Ishikawa (cell line): ENCODE measurements around the gene RPL35.

Experiments
- CEBPB ChIP-seq: IDR thresholded peaks from 2 replicates; pipeline ENCODE4 v1.6.1; 2012
- CREB1 ChIP-seq: IDR thresholded peaks from 2 replicates; pipeline ENCODE4 v1.6.1; 2012; ENCODE audit warnings: low read depth
- EGR1 ChIP-seq: IDR thresholded peaks from 2 replicates; pipeline ENCODE4 v1.6.1; 2012
- EP300 ChIP-seq: IDR thresholded peaks from 2 replicates; pipeline ENCODE4 v1.6.1; 2012; ENCODE audit warnings: borderline replicate concordance
- FOXM1 ChIP-seq: IDR thresholded peaks from 2 replicates; pipeline ENCODE4 v1.6.1; 2012; ENCODE audit warnings: low read depth, borderline replicate concordance
- MAX ChIP-seq: IDR thresholded peaks from 2 replicates; pipeline ENCODE4 v1.6.1; 2012
- NFIC ChIP-seq: IDR thresholded peaks from 2 replicates; pipeline ENCODE4 v1.6.1; 2012
- RAD21 ChIP-seq: IDR thresholded peaks from 2 replicates; pipeline ENCODE4 v1.6.1; 2012; ENCODE audit warnings: low read depth
- REST ChIP-seq: IDR thresholded peaks from 2 replicates; pipeline ENCODE4 v1.6.1; 2012; ENCODE audit warnings: low read depth, mild to moderate bottlenecking
- TAF1 ChIP-seq: IDR thresholded peaks from 2 replicates; pipeline ENCODE4 v1.6.1; 2012; ENCODE audit warnings: low read depth, mild to moderate bottlenecking
- TCF12 ChIP-seq: IDR thresholded peaks from 2 replicates; pipeline ENCODE4 v1.6.1; 2012; ENCODE audit warnings: low read depth
- TEAD4 ChIP-seq: IDR thresholded peaks from 2 replicates; pipeline ENCODE4 v1.6.1; 2012
- USF1 ChIP-seq: IDR thresholded peaks from 2 replicates; pipeline ENCODE4 v1.6.1; 2012
- YY1 ChIP-seq: IDR thresholded peaks from 2 replicates; pipeline ENCODE4 v1.6.1; 2012; ENCODE audit warnings: low read depth
- ZBTB7A ChIP-seq: IDR thresholded peaks from 2 replicates; pipeline ENCODE4 v1.6.1; 2012; ENCODE audit warnings: low read depth

The RPL35 gene

GRCh38 chr9:124877021-124877782 lies 15.4 kb upstream of the RPL35 start:
- TF ChIP-seq YY1 (no peak), FOXM1 (no peak), CREB1 (no peak)

- no peak for TF ChIP-seq TEAD4
- TF ChIP-seq TAF1: no peak
- TF ChIP-seq FOXM1: no peak
- TF ChIP-seq USF1: no peak
- TF ChIP-seq CEBPB: no peak
- no peak for TF ChIP-seq MAX
- no peak for TF ChIP-seq NFIC
- no peak for TF ChIP-seq EGR1
- TF ChIP-seq EP300: no peak
- no peak for TF ChIP-seq TCF12
- TF ChIP-seq RAD21: no peak
- TF ChIP-seq ZBTB7A: no peak
- no peak for TF ChIP-seq YY1
- no peak for TF ChIP-seq REST
- no peak for TF ChIP-seq CREB1
Measured at GRCh38 chr9:124875501-124875900, 13.7 kb upstream of the RPL35 start.

- no peak for TF ChIP-seq EGR1
- no peak for TF ChIP-seq EP300
- no peak for TF ChIP-seq USF1
- no peak for TF ChIP-seq NFIC
- no peak for TF ChIP-seq FOXM1
- TF ChIP-seq CEBPB: no peak
- TF ChIP-seq MAX: no peak
- TF ChIP-seq TAF1: no peak
- no peak for TF ChIP-seq YY1
- TF ChIP-seq TEAD4: no peak
- TF ChIP-seq REST: no peak
- TF ChIP-seq RAD21: no peak
- TF ChIP-seq ZBTB7A: no peak
- TF ChIP-seq TCF12: no peak
- no peak for TF ChIP-seq CREB1
Measured at GRCh38 chr9:124873664-124874063, 11.9 kb upstream of the RPL35 start.

- TF ChIP-seq MAX (no peak), EP300 (no peak), USF1 (no peak), YY1 (no peak), ZBTB7A (no peak), TCF12 (no peak), TEAD4 (no peak), CREB1 (no peak), CEBPB (no peak), TAF1 (no peak), EGR1 (no peak), REST (no peak), NFIC (no peak), RAD21 (no peak), FOXM1 (no peak)
Measured at GRCh38 chr9:124871156-124871561, 9.4 kb upstream of the RPL35 start.
